Fibroblast of the aortic adventitia (primary cell): Measurements from ENCODE around the gene BIRC2. TPM values are rescaled to one million over a fixed set of nuclear protein-coding genes. Genes with fewer than 3 reads are reported as not detected.

Source experiments
- DNase-seq: peaks from one replicate; pipeline ENCODE4 v3.0.0-alpha.2; 2010; ENCODE audit warnings: low read depth
- H3K4me3 ChIP-seq: 2 replicates; pipeline ENCODE4 v1.5.1; 2011; ENCODE audit warnings: low read depth, mild to moderate bottlenecking, control low read depth, low read length, moderate library complexity
- CTCF ChIP-seq: IDR thresholded peaks from 2 replicates; pipeline ENCODE4 v1.5.1; 2011; ENCODE audit warnings: mild to moderate bottlenecking, low read length, control low read depth, inconsistent platforms; ENCODE audit not compliant: insufficient read depth
- total RNA-seq: library from RNA; depleted of rRNA; stranded (reverse); fragments of >200 nt; gene quantifications from 2 replicates; pipeline ENCODE4 v1.2.3, GENCODE V29; 2012; ENCODE audit warnings: low replicate concordance

Gene BIRC2
- total RNA-seq, 1 donor, result 68.7 TPM

- TF ChIP-seq CTCF, result no peak
- H3K4me3 ChIP-seq, result no peak overlapping the region
- no peak for DNase-seq
These were observed 35.4 kb downstream of the BIRC2 start for GRCh38 chr11:102382384-102382783.

GRCh38 chr11:102383839-102384238 lies 36.8 kb downstream of the BIRC2 start:
- DNase-seq, result no peak
- no peak for TF ChIP-seq CTCF
- no peak overlapping the region for H3K4me3 ChIP-seq

GRCh38 chr11:102384419-102385079 lies 37.5 kb downstream of the BIRC2 start:
- no peak for TF ChIP-seq CTCF
- H3K4me3 ChIP-seq, result no peak overlapping the region
- DNase-seq, result no peak

DNA sequence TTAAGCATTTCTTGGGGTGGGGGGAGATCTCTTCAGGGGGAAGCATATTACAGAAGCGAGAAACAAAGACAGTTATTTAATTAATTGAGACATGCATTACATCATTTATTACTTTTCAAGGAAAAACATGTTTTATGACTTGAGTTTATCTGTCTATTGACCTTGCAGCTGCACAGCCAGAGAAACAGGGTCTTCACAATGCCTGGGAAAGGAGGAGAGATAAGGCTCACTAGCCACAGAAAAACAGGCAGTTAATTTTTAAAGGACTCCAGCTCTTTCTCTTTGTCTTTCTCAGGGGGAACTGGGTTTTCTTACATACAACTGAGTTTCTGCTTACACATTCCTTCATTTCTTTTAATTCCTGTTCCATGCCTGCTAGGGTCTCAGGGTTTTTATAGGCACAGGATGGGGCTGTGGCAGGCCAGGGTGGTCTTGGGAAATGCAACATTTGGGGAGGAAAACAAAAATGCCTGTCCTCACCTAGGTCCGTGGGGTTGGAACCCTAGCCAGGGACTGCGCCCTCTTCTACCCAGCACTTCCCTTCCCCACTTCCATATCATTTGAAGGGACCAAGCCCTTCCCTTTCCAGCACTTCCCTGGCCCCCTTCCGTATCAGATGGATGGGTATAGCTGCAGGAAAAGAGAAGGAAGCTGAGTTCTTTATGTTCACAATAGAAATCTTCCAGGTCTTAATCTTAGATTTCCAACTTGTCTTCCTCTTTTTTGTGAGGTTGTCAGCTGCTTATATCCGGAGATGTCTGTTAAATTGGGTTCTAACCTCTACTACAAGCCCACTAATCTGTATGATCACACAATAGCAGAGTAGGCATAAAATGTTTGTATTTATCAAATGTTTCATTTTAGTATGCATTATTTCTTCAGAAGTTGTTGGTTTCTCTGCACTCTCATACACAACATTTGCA lies 38.3 kb downstream of the BIRC2 start:
- no peak for DNase-seq
- TF ChIP-seq CTCF, result no peak
- no peak overlapping the region for H3K4me3 ChIP-seq

DNA sequence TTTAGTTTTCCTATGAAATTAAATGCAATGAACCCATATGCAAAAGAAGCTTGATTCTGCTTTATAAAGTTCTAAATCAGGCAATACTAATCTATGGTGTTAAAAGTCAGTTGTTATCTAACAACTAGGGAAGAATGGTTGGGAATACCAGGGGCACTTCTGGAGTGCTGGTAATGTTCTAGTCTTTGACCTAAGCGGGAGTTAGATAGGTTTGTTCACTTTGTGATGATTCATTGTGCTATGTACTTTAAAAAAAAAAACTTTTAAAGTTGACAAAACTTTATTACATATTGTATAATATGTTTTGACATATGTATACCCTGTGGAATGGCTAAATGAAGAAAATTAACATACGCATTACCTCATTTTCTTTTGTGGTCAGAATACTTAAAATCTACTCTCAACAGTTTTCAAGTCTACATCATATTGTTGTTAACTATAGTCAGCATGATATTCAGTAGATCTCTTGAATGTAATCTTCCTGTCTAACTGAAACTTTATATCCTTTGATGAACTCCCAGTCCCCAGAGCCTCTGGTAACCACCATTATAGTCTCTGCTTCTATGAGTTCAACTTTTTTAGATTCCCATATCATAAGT lies 39.2 kb downstream of the BIRC2 start:
- no peak for DNase-seq

More for the DNA sequence above, 39.2 kb downstream of the BIRC2 start:
- TF ChIP-seq CTCF, result no peak
- no peak overlapping the region for H3K4me3 ChIP-seq
